CD4-positive, alpha-beta T cell treated with Interferon alpha-2 for 1 hour (primary cell): Measurements from ENCODE around the gene MRPL16.

ENCODE experiments used
- DNase-seq, 2 donors: peaks; one replicate each; pipeline ENCODE4 v3.0.0-alpha.2; 2020 to 2022

The MRPL16 gene

GRCh38 chr11:59769828-59770227 is 40.8 kb downstream of the MRPL16 start:
- DNase-seq = no peak

GRCh38 chr11:59769111-59769510 is 41.5 kb downstream of the MRPL16 start:
- no peak for DNase-seq

GRCh38 chr11:59767225-59767611 is 43.4 kb downstream of the MRPL16 start:
- peak in 1 of 2 donors; percentile 39 for DNase-seq

- no peak for DNase-seq
Observed at GRCh38 chr11:59766542-59767224, 43.9 kb downstream of the MRPL16 start.

GRCh38 chr11:59765068-59765735 is 45.4 kb downstream of the MRPL16 start:
- DNase-seq = no peak

GRCh38 chr11:59761993-59762392 is 48.6 kb downstream of the MRPL16 start:
- DNase-seq = no peak

GRCh38 chr11:59760771-59761170 is 49.8 kb downstream of the MRPL16 start:
- DNase-seq = no peak

GRCh38 chr11:59759900-59760299 is 50.7 kb downstream of the MRPL16 start:
- DNase-seq = no peak

GRCh38 chr11:59758401-59759037 is 52.1 kb downstream of the MRPL16 start:
- no peak for DNase-seq

GRCh38 chr11:59756845-59757244 is 53.7 kb downstream of the MRPL16 start:
- DNase-seq = no peak

GRCh38 chr11:59756558-59756840 is 54.1 kb downstream of the MRPL16 start:
- DNase-seq = no peak
